Measurements from ENCODE around the gene RBBP5.
A peak's percentile ranks its signal among the peaks of the same experiment; 100 is the strongest.

The RBBP5 gene

GRCh38 chr1:205129447-205130029, 7.8 kb upstream of the RBBP5 start:
- no peak for TF ChIP-seq CTCF (IDR thresholded peaks at IDR 0.05; ENCODE audit: low read depth, low read length, missing control alignments)
- no peak for DNase-seq (ENCODE audit: low read depth)
- H3K4me3 ChIP-seq (ENCODE audit: low read depth, low read length), result no peak overlapping the region

GRCh38 chr1:205128050-205128449, 6.3 kb upstream of the RBBP5 start:
- no peak for DNase-seq (ENCODE audit: low read depth)
- no peak for TF ChIP-seq CTCF (IDR thresholded peaks at IDR 0.05; ENCODE audit: low read depth, low read length, missing control alignments)

GRCh38 chr1:205127646-205128045, 5.9 kb upstream of the RBBP5 start:
- DNase-seq (ENCODE audit: low read depth), result no peak
- H3K4me3 ChIP-seq (ENCODE audit: low read depth, low read length), result no peak overlapping the region
- no peak for TF ChIP-seq CTCF (IDR thresholded peaks at IDR 0.05; ENCODE audit: low read depth, low read length, missing control alignments)

More at GRCh38 chr1:205128050-205128449, 6.3 kb upstream of the RBBP5 start:
- no peak overlapping the region for H3K4me3 ChIP-seq (ENCODE audit: low read depth, low read length)

GRCh38 chr1:205124726-205125125, 2.9 kb upstream of the RBBP5 start:
- DNase-seq (ENCODE audit: low read depth), result peak; percentile 34
- no peak for TF ChIP-seq CTCF (IDR thresholded peaks at IDR 0.05; ENCODE audit: low read depth, low read length, missing control alignments)
- no peak overlapping the region; the same call in 1 of the 2 replicates for H3K4me3 ChIP-seq (ENCODE audit: low read depth, low read length)

- DNase-seq (ENCODE audit: low read depth), result no peak
- TF ChIP-seq CTCF (IDR thresholded peaks at IDR 0.05; ENCODE audit: low read depth, low read length, missing control alignments), result no peak
Observed at GRCh38 chr1:205122489-205122882, 708 bp upstream of the RBBP5 start.

GRCh38 chr1:205118752-205119151, 3.0 kb downstream of the RBBP5 start:
- no peak for TF ChIP-seq CTCF (IDR thresholded peaks at IDR 0.05; ENCODE audit: low read depth, low read length, missing control alignments)
- DNase-seq (ENCODE audit: low read depth), result no peak
- no peak overlapping the region for H3K4me3 ChIP-seq (ENCODE audit: low read depth, low read length)

More at GRCh38 chr1:205122489-205122882, 708 bp upstream of the RBBP5 start:
- peak overlapping the region; percentile 88 for H3K4me3 ChIP-seq (ENCODE audit: low read depth, low read length)

- TF ChIP-seq CTCF (IDR thresholded peaks at IDR 0.05; ENCODE audit: low read depth, low read length, missing control alignments), result no peak
- DNase-seq (ENCODE audit: low read depth), result no peak
- H3K4me3 ChIP-seq (ENCODE audit: low read depth, low read length), result no peak overlapping the region
Observed at GRCh38 chr1:205111354-205111753, 10.4 kb downstream of the RBBP5 start.

Measured in GM12864 (cell line).